Hematopoietic multipotent progenitor cell treated with erythropoietin and hydrocortisone succinate and interleukin-3 and kit ligand, for 15 days (in vitro differentiated cells): Measurements from ENCODE around the gene TMED10.

ENCODE experiments used
- DNase-seq: peaks from one replicate; pipeline ENCODE4 v3.0.0-alpha.2; 2015; ENCODE audit warnings: low spot score

TMED10 gene

GRCh38 chr14:75176142-75176820, at the start of gene TMED10:
Gene TMED10, minus strand, starts transcription at chr14:75176612. Its CDS starts 33 bp downstream, at chr14:75176579.
- DNase-seq = peak; percentile 92

GRCh38 chr14:75224561-75224960, 48.1 kb upstream of the TMED10 start:
- no peak for DNase-seq

GRCh38 chr14:75223664-75224154, 47.3 kb upstream of the TMED10 start:
- DNase-seq = no peak

- no peak for DNase-seq
Observed at GRCh38 chr14:75222208-75222701, 45.8 kb upstream of the TMED10 start.

- no peak for DNase-seq
Observed at GRCh38 chr14:75221797-75222196, 45.4 kb upstream of the TMED10 start.

GRCh38 chr14:75220156-75220555, 43.7 kb upstream of the TMED10 start:
- no peak for DNase-seq

GRCh38 chr14:75217508-75218206, 41.2 kb upstream of the TMED10 start:
- DNase-seq = no peak

- DNase-seq = no peak
Observed at GRCh38 chr14:75216427-75217006, 40.1 kb upstream of the TMED10 start.

GRCh38 chr14:75215520-75215919, 39.1 kb upstream of the TMED10 start:
- DNase-seq = no peak

- no peak for DNase-seq
Observed at GRCh38 chr14:75214558-75214957, 38.1 kb upstream of the TMED10 start.

- no peak for DNase-seq
Observed at GRCh38 chr14:75213172-75213571, 36.8 kb upstream of the TMED10 start.

- DNase-seq = no peak
Observed at GRCh38 chr14:75208843-75209242, 32.4 kb upstream of the TMED10 start.

GRCh38 chr14:75206190-75206589, 29.8 kb upstream of the TMED10 start:
- no peak for DNase-seq

GRCh38 chr14:75205591-75205990, 29.2 kb upstream of the TMED10 start:
- DNase-seq = no peak

- no peak for DNase-seq
Observed at GRCh38 chr14:75204116-75204515, 27.7 kb upstream of the TMED10 start.

- no peak for DNase-seq
Observed at GRCh38 chr14:75202657-75203056, 26.2 kb upstream of the TMED10 start.

GRCh38 chr14:75201087-75201486, 24.7 kb upstream of the TMED10 start:
- no peak for DNase-seq

- no peak for DNase-seq
Observed at GRCh38 chr14:75200451-75200850, 24.0 kb upstream of the TMED10 start.

- DNase-seq = no peak
Observed at GRCh38 chr14:75198291-75198933, 22.0 kb upstream of the TMED10 start.

GRCh38 chr14:75197338-75197737, 20.9 kb upstream of the TMED10 start:
- DNase-seq = no peak

GRCh38 chr14:75196468-75196867, 20.1 kb upstream of the TMED10 start:
- no peak for DNase-seq

- DNase-seq = no peak
Observed at GRCh38 chr14:75196064-75196463, 19.7 kb upstream of the TMED10 start.

GRCh38 chr14:75191100-75191499, 14.7 kb upstream of the TMED10 start:
- DNase-seq = no peak
